GM18909 (cell line): ENCODE data around the gene GPR25.
"Not testable (repeated sequence)": the region's sequence is repeated elsewhere in the genome, so short reads cannot be mapped to it uniquely, and the experiment has no call there.

Experiments used
- ATAC-seq: cut with Tn5 transposase; IDR thresholded peaks from one replicate; pipeline ENCODE4 v1.9.1; 2021; ENCODE audit warnings: mild to moderate bottlenecking; ENCODE audit not compliant: unreplicated experiment, poor library complexity

The GPR25 gene

GRCh38 chr1:200909071-200909470, 36.3 kb downstream of the GPR25 start:
- peak; percentile 31 for ATAC-seq

GRCh38 chr1:200909757-200910239, 37.0 kb downstream of the GPR25 start:
- ATAC-seq: peak; percentile 57

- no peak for ATAC-seq
Measured at GRCh38 chr1:200911361-200911760, 38.6 kb downstream of the GPR25 start.

- ATAC-seq: not testable (repeated sequence)
Measured at GRCh38 chr1:200911936-200912335, 39.2 kb downstream of the GPR25 start.

GRCh38 chr1:200912737-200913407, 40.1 kb downstream of the GPR25 start:
- ATAC-seq: no peak

GRCh38 chr1:200916152-200916551, 43.4 kb downstream of the GPR25 start:
- ATAC-seq: no peak

GRCh38 chr1:200916681-200917080, 43.9 kb downstream of the GPR25 start:
- no peak for ATAC-seq

GRCh38 chr1:200917291-200917817, 44.6 kb downstream of the GPR25 start:
- no peak for ATAC-seq

GRCh38 chr1:200918006-200918405, 45.2 kb downstream of the GPR25 start:
- no peak for ATAC-seq

- ATAC-seq: no peak
Measured at GRCh38 chr1:200919386-200919785, 46.6 kb downstream of the GPR25 start.

GRCh38 chr1:200921571-200922110, 48.9 kb downstream of the GPR25 start:
- ATAC-seq: no peak

- no peak for ATAC-seq
Measured at GRCh38 chr1:200922406-200922805, 49.6 kb downstream of the GPR25 start.

GRCh38 chr1:200923601-200924000, 50.8 kb downstream of the GPR25 start:
- ATAC-seq: no peak
